ENCODE measurements around the gene KIF15.
"Not testable (repeated sequence)": the region's sequence is repeated elsewhere in the genome, so short reads cannot be mapped to it uniquely, and the experiment has no call there.

The KIF15 gene

GRCh38 chr3:44842376-44842775 is 80.8 kb downstream of the KIF15 start:
- no peak for DNase-seq (ENCODE audit: low read depth)
- H3K4me3 ChIP-seq (ENCODE audit: low read depth, low read length), result no peak overlapping the region
- TF ChIP-seq CTCF (IDR thresholded peaks at IDR 0.05; ENCODE audit: insufficient read depth, low read depth, low read length, missing control alignments), result no peak

GRCh38 chr3:44845528-44846520 is 84.2 kb downstream of the KIF15 start:
- DNase-seq (ENCODE audit: low read depth), result no peak
- no peak overlapping the region for H3K4me3 ChIP-seq (ENCODE audit: low read depth, low read length)
- TF ChIP-seq CTCF (IDR thresholded peaks at IDR 0.05; ENCODE audit: insufficient read depth, low read depth, low read length, missing control alignments), result no peak

- H3K4me3 ChIP-seq (ENCODE audit: low read depth, low read length), result no peak overlapping the region
- no peak for DNase-seq (ENCODE audit: low read depth)
- TF ChIP-seq CTCF (IDR thresholded peaks at IDR 0.05; ENCODE audit: insufficient read depth, low read depth, low read length, missing control alignments), result no peak
Observed at GRCh38 chr3:44848634-44849033, 87.0 kb downstream of the KIF15 start.

- DNase-seq (ENCODE audit: low read depth); H3K4me3 ChIP-seq (ENCODE audit: low read depth, low read length): not testable (repeated sequence)
Observed at GRCh38 chr3:44856663-44857062, 95.1 kb downstream of the KIF15 start.

- no peak for TF ChIP-seq CTCF (IDR thresholded peaks at IDR 0.05; ENCODE audit: insufficient read depth, low read depth, low read length, missing control alignments)
- no peak overlapping the region for H3K4me3 ChIP-seq (ENCODE audit: low read depth, low read length)
- no peak for DNase-seq (ENCODE audit: low read depth)
Observed at GRCh38 chr3:44860117-44860516, 98.5 kb downstream of the KIF15 start.

GRCh38 chr3:44861412-44862225 is 100.0 kb downstream of the KIF15 start, which contains the start of gene TMEM42:
Gene TMEM42, plus strand, starts transcription at chr3:44861912. Its CDS starts 13 bp downstream, at chr3:44861925.
- peak within 1 kb of the TSS; percentile 83 for H3K4me3 ChIP-seq (ENCODE audit: low read depth, low read length)
- no peak for TF ChIP-seq CTCF (IDR thresholded peaks at IDR 0.05; ENCODE audit: insufficient read depth, low read depth, low read length, missing control alignments)
- DNase-seq (ENCODE audit: low read depth), result peak; percentile 95

- H3K4me3 ChIP-seq (ENCODE audit: low read depth, low read length), result peak overlapping the region; percentile 40
- DNase-seq (ENCODE audit: low read depth), result peak; percentile 52
- no peak for TF ChIP-seq CTCF (IDR thresholded peaks at IDR 0.05; ENCODE audit: insufficient read depth, low read depth, low read length, missing control alignments)
Observed at GRCh38 chr3:44862226-44862637, 100.6 kb downstream of the KIF15 start.
